GM10248 (cell line): ENCODE measurements around the gene NAP1L1.

Experiments
- CTCF ChIA-PET: fragments of 300-600 bp; sonication (Branson Sonifier 250); formaldehyde crosslinking; extraction: SDS; loops from one replicate; lab custom pipeline; 2021; ENCODE audit warnings: antibody characterized with exemption; lab: Yijun Ruan, JAX
- POLR2A ChIA-PET: fragments of 350-650 bp; sonication (Branson Sonifier 250); formaldehyde crosslinking; extraction: SDS; loops from one replicate; lab custom pipeline; 2020; ENCODE audit warnings: antibody characterized with exemption; lab: Yijun Ruan, JAX
- DNase-seq: peaks from one replicate; pipeline ENCODE4 v3.0.0; 2012; ENCODE audit errors: extremely low spot score
- CTCF ChIP-seq: IDR thresholded peaks from 2 replicates; pipeline ENCODE4 v1.5.1; 2012; ENCODE audit warnings: mild to moderate bottlenecking, low read depth; ENCODE audit errors: extremely low read depth, missing control alignments, control extremely low read depth

The NAP1L1 gene

GRCh38 chr12:76106631-76107030, 22.1 kb upstream of the NAP1L1 start:
- ChIA-PET CTCF (no interaction called here), POLR2A (no interaction called here)
- no peak for DNase-seq
- no peak for TF ChIP-seq CTCF

- TF ChIP-seq CTCF, result no peak
- CTCF ChIA-PET, result interaction anchor here (1.1 kb wide), 1 partner anchor 391 kb away, joined by 3 read pairs; no protein-coding TSS in a partner anchor
- no peak for DNase-seq
- POLR2A ChIA-PET, result no interaction called here
Observed at GRCh38 chr12:76103958-76104357, 19.5 kb upstream of the NAP1L1 start.

GRCh38 chr12:76101739-76102385, 17.4 kb upstream of the NAP1L1 start:
- CTCF ChIA-PET, result interaction anchor here (1.0 kb wide), 1 partner anchor 9 kb away, joined by 3 read pairs; no protein-coding TSS in a partner anchor
- POLR2A ChIA-PET, result no interaction called here
- TF ChIP-seq CTCF, result no peak
- no peak for DNase-seq

- no peak for TF ChIP-seq CTCF
- CTCF ChIA-PET, result interaction anchor here (1.1 kb wide), 1 partner anchor 14 kb away, joined by 3 read pairs; no protein-coding TSS in a partner anchor
Observed at GRCh38 chr12:76096079-76096646, 11.7 kb upstream of the NAP1L1 start.

DNA sequence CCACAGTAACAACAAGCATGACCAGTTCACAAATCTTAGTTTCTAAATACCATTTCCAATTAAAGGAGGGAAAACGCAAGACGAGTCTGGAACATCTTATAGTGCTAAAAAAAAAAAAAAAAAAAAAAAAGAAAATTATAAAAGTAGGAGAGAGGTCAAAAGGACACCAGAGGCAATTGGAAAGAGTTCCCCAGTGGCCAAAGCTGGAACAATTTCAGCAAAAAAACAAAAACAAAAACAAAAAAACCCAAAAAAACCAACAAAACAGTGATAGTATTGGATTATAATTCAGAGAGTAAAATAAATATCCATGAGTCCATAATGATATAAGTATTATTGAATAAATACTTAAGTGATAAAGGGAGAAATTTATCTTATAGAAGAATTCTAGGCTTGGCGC, 10.3 kb upstream of the NAP1L1 start:
- ChIA-PET CTCF (no interaction called here), POLR2A (no interaction called here)
- no peak for TF ChIP-seq CTCF
- DNase-seq, result no peak

More at GRCh38 chr12:76096079-76096646, 11.7 kb upstream of the NAP1L1 start:
- no peak for DNase-seq
- POLR2A ChIA-PET, result no interaction called here

DNA sequence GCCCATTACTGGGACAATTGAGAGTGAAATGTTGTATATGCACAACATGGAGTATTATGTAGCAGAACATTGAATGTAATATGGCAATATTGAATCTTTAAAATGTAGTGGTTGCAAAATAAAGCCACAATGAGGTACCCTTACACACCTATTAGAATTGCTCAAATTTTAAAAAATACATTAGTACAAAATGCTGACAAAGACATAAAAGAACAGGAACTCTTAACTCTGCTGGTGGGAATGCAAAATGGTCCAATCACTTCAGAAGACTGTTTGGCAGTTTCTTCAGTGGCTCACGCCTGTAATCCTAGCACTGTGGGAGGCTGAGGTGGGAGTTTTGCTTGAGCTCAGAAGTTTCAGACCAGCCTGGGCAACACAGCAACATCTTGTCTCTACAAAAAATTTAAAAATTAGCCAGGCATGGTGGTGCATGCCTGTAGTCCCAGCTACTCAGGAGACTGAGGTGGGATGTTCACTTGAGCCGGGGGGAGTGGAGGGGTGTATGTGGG, 6.8 kb upstream of the NAP1L1 start:
- TF ChIP-seq CTCF, result no peak
- no peak for DNase-seq
- ChIA-PET CTCF (no interaction called here), POLR2A (no interaction called here)
